Embryonic facial prominence (tissue), 1 donor: ENCODE measurements around the gene USO1.
"Not testable (repeated sequence)": the region's sequence is repeated elsewhere in the genome, so short reads cannot be mapped to it uniquely, and the experiment has no call there.

ENCODE experiments used
- DNase-seq: peaks from one replicate; pipeline ENCODE4 v3.0.0-alpha.2; 2016; ENCODE audit errors: extremely low spot score

USO1 gene

DNA sequence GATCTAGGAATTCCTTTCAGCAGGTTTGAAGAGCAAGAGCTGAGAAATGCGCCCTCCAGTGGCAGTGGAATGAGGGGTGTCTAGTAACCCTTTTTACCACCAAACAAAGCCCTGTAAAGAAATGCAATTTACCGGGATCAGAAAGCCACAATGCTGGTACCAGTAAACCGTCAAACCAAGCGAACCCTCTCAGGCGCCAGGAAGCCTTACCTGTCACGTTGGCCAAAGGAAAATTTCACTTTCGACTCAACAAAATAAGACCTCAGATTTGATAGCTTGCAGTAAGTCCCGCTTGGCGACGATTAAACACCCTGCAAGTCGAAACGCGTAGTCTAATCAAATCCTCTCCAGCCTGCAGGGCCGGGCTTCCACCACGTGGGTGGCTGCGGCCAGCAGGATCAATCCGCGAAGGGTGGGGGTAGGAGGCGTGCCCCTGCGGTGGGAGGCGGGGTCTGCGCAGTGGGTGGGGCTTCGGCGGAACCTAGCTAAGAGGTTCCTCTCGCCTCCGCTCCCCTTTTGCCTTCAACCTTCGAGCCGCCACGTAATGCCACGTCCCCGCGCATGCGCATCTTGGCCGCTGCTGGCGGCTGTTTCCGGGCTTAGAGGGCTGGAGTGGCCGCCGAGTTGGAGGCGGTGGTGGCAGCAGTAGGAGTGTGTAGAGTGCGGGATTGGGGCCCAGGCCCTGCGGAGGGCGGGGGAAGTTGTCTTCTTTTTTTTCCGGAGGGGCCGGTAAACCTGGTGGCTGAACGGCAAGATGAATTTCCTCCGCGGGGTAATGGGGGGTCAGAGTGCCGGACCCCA is at the start of gene USO1:
TSS of gene USO1 (plus strand) at position 512 of the 801 bp plus-strand sequence. CDS start at position 755, 243 bp downstream.
- DNase-seq: peak; percentile 98

GRCh38 chr4:75675004-75675531 is 49.3 kb upstream of the USO1 start:
- no peak for DNase-seq

- DNase-seq: no peak
Measured at GRCh38 chr4:75678473-75678872, 45.9 kb upstream of the USO1 start.

GRCh38 chr4:75678965-75679364 is 45.4 kb upstream of the USO1 start:
- DNase-seq: no peak

GRCh38 chr4:75679876-75680575 is 44.4 kb upstream of the USO1 start:
- no peak for DNase-seq

DNA sequence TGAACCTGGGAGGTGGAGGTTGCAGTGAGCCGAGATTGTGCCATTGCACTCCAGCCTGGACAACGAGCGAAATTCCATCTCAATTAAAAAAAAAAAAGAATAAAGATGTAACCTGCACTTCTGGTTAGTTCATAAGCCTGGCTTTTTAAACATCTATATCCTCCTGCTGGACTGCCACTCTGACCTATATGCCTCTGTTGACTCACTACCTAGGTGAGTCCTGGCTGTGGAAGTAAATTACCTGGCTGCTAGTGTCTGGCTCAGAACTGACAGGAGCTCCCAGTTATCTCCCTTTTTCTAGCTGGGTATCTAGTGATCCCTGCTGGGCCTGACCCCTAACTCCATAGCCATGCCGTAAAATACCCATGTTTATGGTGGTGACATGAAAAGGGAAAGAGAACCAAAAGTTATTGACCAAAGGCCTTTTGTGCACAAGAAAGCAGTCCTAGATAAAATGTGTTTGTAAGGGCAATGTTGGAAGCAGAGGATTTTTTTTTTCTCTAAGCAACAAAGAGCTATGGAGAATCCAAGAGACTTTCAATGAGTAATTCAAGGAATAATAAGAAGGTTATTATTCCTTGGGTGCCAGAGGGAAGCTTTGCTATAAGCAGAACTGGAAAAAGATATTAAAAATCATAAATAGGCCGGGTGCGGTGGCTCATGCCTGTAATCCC is 40.8 kb upstream of the USO1 start:
- no peak for DNase-seq

DNA sequence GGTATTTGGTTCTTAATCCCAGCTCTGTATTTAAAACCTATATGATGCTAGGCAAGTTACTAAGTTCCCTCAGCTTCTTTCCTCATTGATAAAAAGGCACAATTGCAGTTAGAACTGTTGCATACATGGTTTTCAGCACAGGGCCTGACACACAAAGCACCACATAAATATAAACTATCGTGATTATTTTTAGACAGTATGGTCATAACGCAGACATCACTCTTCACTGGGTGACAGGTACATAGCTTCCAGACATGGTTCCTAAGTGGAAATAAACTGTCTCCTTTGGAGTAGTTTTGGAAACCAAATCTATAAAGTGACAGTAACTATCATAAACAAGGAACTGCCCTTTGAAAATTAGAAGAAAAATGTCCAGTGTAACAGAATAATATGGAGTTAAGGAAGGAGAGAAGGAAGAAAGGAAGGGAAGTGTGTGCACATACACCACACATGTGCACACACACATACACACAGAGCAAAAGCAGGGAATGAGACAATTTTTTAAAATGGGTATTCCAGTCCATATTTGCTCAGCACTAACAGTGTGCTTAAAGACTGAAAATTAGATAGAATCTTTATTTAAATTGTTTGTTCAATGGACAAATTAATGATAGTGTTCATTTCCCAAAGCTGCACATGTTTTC is 38.7 kb upstream of the USO1 start:
- no peak for DNase-seq

GRCh38 chr4:75686346-75686745 is 38.0 kb upstream of the USO1 start:
- DNase-seq: no peak

GRCh38 chr4:75687125-75687524 is 37.3 kb upstream of the USO1 start:
- DNase-seq: not testable (repeated sequence)

GRCh38 chr4:75692066-75692465 is 32.3 kb upstream of the USO1 start:
- DNase-seq: not testable (repeated sequence)

DNA sequence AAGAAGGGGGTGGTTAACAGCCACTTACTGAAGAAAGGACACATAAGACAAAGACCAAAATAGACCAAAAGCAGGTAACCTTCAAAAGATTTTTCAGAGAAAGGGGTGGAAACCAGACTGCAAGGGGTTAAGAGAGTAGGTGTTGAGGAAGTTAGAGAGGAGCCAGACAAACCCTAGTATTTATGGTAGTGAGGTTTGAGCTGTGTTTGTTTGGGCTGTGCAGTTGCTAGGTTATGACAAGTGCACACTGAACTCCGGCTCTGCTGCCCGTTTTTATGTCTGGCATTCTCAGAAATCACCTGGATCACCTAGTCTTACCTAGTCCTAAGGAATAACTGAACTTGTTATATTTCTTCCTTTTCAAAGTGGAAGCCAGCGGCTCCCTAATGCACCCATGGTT is 28.3 kb upstream of the USO1 start:
- DNase-seq: no peak

GRCh38 chr4:75696581-75696980 is 27.8 kb upstream of the USO1 start:
- DNase-seq: no peak

GRCh38 chr4:75698162-75698962 is 26.0 kb upstream of the USO1 start:
- DNase-seq: no peak

GRCh38 chr4:75698963-75699228 is 25.5 kb upstream of the USO1 start:
- DNase-seq: no peak

DNA sequence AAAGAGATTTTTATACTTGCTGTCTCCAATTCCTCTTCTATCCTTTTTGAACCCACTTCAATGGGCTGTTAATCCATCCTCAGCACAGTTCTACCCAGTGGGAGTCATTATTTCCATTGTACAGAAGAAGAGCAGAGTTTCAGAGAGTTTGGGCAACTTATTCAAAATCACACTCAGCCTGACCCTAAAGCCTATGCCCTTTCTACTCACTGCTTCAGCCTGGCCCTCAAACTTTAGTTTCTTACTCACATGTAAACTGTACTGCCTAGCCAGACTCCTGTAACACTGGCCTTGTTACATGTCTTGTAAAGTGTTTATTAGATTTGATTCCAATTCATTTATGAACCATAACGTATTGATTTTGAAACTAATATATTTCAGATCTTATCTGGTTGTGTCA is 25.1 kb upstream of the USO1 start:
- no peak for DNase-seq

- DNase-seq: no peak
Measured at GRCh38 chr4:75702919-75703411, 21.4 kb upstream of the USO1 start.

DNA sequence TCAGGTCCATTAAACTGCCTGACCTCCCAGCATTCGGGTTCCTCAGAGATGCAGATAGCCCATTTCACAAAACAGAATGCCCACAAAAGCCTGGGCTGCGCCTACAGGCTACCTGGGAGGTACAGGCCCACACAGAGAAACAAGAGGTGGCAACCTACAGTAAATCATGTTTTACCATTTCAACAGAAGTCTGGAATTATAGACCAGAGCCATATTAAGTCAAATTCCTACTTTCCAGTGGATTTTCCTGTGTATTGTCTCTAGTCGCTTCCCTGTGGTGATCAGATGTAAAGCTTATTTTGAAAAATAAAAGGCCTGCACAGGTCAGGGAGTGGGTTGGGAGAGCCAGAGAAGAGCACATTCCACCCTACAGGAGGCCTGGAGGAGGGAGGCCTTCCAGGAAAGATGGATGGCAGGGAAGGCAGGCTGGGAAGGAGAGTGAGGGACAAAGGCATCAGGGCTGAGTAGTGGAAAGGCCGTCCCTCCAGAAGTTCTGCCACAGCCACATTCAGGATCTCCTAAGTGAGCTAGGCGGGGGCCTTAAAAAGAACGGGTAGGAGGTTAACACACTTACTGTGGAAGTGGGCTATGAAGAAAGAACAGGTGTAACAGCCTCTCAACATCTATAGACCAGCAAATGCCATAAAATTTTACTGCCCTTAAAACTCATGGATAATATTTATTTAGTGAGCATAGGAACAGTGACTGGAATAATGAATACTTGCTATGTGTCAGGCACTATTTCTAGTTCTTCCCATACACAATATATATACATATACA is 19.0 kb upstream of the USO1 start:
- DNase-seq: no peak

DNA sequence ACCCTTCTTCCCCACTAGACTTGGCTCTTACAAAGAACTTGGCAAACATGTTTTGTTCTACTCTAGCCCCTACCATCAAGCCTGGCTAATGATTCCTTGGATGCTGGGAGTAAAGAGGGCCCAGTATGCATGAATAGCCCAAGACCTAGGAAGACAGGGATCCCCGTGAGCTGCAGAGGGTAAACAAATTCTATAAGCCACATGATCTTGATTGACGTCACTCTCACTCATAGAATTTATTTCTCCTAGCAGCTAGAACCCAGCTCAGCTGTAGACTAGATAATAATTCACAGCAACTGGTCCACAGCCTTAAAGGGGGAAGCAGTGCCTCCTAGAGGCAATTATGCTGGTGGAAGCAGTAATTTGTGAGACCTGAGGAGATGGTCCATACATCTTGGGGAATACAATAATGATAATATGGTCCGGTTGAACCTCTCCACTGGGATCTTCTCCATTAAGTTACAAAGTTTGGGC is 16.1 kb upstream of the USO1 start:
- DNase-seq: no peak

DNA sequence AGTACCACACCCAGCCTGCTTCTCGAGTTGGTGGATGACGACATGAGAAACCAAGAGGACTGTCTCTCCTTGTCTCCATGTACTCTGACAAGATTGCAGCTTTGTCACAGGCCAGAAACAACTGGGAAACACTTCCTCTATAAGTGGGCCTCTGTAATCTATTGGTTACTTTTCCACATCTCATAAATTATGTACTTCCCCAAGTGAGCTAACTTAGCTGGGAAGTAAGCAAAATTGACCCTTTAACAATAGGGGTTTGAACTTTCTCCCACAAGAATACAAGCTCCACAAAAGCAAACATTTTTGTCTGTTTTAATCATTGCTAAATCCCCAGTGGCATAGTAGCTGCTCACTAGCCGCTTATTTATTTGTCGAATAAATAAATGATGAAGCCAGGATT is 14.1 kb upstream of the USO1 start:
- DNase-seq: no peak

DNA sequence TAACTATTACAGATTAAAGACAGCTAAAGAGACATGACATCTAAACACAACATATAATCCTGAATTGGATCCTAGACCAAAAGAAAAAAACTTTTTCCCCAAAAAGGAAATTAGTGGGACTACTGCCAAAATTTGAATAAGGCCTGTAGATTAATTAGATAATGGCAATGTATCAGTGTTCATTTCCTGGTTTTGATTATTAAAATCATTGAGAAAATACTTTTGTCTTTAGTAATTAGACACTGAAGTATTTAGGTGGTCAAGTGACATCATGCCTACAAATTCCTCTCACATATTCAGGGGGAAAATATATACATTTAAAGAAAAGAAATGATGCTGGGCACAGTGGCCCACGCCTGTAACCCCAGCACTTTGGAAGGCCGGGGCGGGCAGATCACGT is 10.4 kb upstream of the USO1 start:
- DNase-seq: no peak
